Activated naive CD4-positive, alpha-beta T cell treated with anti-CD3 and anti-CD28 coated beads for 36 hours (primary cell): ENCODE data around the gene EI24. TPM values are rescaled to one million over a fixed set of nuclear protein-coding genes. Genes with fewer than 3 reads are reported as not detected.
A peak's percentile ranks its signal among the peaks of the same experiment; 100 is the strongest.
"Not testable (repeated sequence)": the region's sequence is repeated elsewhere in the genome, so short reads cannot be mapped to it uniquely, and the experiment has no call there.

Experiments used
- CTCF ChIA-PET: fragments of 350-600 bp; sonication (Branson Sonifier 250); formaldehyde crosslinking; loops from one replicate; lab custom pipeline; 2021; ENCODE audit warnings: antibody characterized with exemption; lab: Charles Lee
- DNase-seq: peaks from one replicate; pipeline ENCODE4 v3.0.0-alpha.2; 2020
- H3K27ac Mint-ChIP-seq: one replicate; pipeline ENCODE4 v1.8.0; 2021; ENCODE audit warnings: mild to moderate bottlenecking, mixed read lengths
- H3K27me3 Mint-ChIP-seq: one replicate; pipeline ENCODE4 v1.8.0; 2021; ENCODE audit warnings: low read depth, mixed read lengths
- H3K36me3 Mint-ChIP-seq: one replicate; pipeline ENCODE4 v1.8.0; 2021; ENCODE audit warnings: low read depth, mixed read lengths
- H3K4me1 Mint-ChIP-seq: one replicate; pipeline ENCODE4 v1.8.0; 2021; ENCODE audit warnings: low read depth, mixed read lengths
- H3K4me3 Mint-ChIP-seq: one replicate; pipeline ENCODE4 v1.8.0; 2021; ENCODE audit warnings: mild to moderate bottlenecking, moderate library complexity, mixed read lengths
- H3K9me3 Mint-ChIP-seq: one replicate; pipeline ENCODE4 v1.8.0; 2021; ENCODE audit warnings: mixed read lengths
- intact Hi-C: fragments of 100-400 bp; cut with micrococcal nuclease; formaldehyde crosslinking; loops from one replicate; pipeline ENCODE4 v1.15.1; 2023
- total RNA-seq, 2 experiments: library from RNA; stranded (reverse); gene quantifications; one replicate each; pipeline ENCODE4 v1.2.3, GENCODE V29; 2021

EI24 gene
- 10 to 100 TPM; 28.8 to 33.0 TPM for total RNA-seq

- CTCF ChIA-PET = interaction anchor here (0.8 to 3.3 kb wide), 6 partner anchors 23 to 116 kb away, joined by 3 to 22 read pairs (median 4); partner anchors contain the start of genes CHEK1 and STT3A
- Mint-ChIP-seq H3K27me3 (no peaks in the 10 kb centered on the region), H3K27ac (peak within 1 kb of the TSS; percentile 92), H3K4me1 (peaks cover 32% of the 10 kb centered on the region), H3K9me3 (no peaks in the 10 kb centered on the region), H3K36me3 (peaks cover 21% of the 10 kb centered on the region), H3K4me3 (peak within 1 kb of the TSS; percentile 94)
- intact Hi-C loops = loop anchor here (1.0 to 5.0 kb wide), 6 partner anchors 23 to 617 kb away; partner anchors contain the start of genes CCDC15, CHEK1, STT3A and TMEM218
- DNase-seq = peak; percentile 91
These were observed at the start of gene EI24 for GRCh38 chr11:125568970-125569914. TSS of gene EI24 (plus strand) at chr11:125569477. CDS start at chr11:125572528, 3,051 bp downstream.

- Mint-ChIP-seq H3K36me3 (no peaks in the 10 kb centered on the region), H3K9me3 (peaks cover 6% of the 10 kb centered on the region), H3K27me3 (no peaks in the 10 kb centered on the region), H3K4me3 (no peak overlapping the region), H3K27ac (peak overlapping the region; percentile 55), H3K4me1 (peaks cover 15% of the 10 kb centered on the region)
- CTCF ChIA-PET = no interaction called here
- intact Hi-C loops = loop anchor here (10.0 kb wide), 2 partner anchors 565 to 775 kb away; partner anchors contain the start of gene CCDC15
- peak; percentile 21 for DNase-seq
These were observed 49.1 kb upstream of the EI24 start for GRCh38 chr11:125519860-125520834.

- DNase-seq = no peak
- CTCF ChIA-PET = interaction anchor here (0.6 kb wide), 1 partner anchor 34 kb away, joined by 4 read pairs; no protein-coding TSS in a partner anchor
- no peaks in the 10 kb centered on the region for H3K27me3 Mint-ChIP-seq
- no peak overlapping the region for H3K27ac Mint-ChIP-seq
- peaks cover 1% of the 10 kb centered on the region for H3K36me3 Mint-ChIP-seq
- H3K4me3 Mint-ChIP-seq = no peak overlapping the region
- H3K9me3 Mint-ChIP-seq = peaks cover 9% of the 10 kb centered on the region
- H3K4me1 Mint-ChIP-seq = no peaks in the 10 kb centered on the region
- intact Hi-C loops = no loop called here
These were observed 44.0 kb upstream of the EI24 start for GRCh38 chr11:125525303-125525702.

- intact Hi-C loops = no loop called here
- Mint-ChIP-seq H3K4me1 (no peaks in the 10 kb centered on the region), H3K27me3 (peaks cover 7% of the 10 kb centered on the region), H3K27ac (no peak overlapping the region), H3K36me3 (no peaks in the 10 kb centered on the region), H3K4me3 (no peak overlapping the region), H3K9me3 (no peaks in the 10 kb centered on the region)
- CTCF ChIA-PET = no interaction called here
- DNase-seq = no peak
These were observed 36.6 kb upstream of the EI24 start for GRCh38 chr11:125532668-125533067.

GRCh38 chr11:125535585-125535984 is 33.7 kb upstream of the EI24 start:
- CTCF ChIA-PET = no interaction called here
- intact Hi-C loops = no loop called here
- H3K9me3 Mint-ChIP-seq = no peaks in the 10 kb centered on the region

GRCh38 chr11:125536834-125537233 is 32.4 kb upstream of the EI24 start:
- H3K36me3 Mint-ChIP-seq, DNase-seq, H3K4me1 Mint-ChIP-seq, CTCF ChIA-PET, intact Hi-C loops, H3K9me3 Mint-ChIP-seq, H3K4me3 Mint-ChIP-seq, H3K27me3 Mint-ChIP-seq, H3K27ac Mint-ChIP-seq: not testable (repeated sequence)

More at GRCh38 chr11:125535585-125535984, 33.7 kb upstream of the EI24 start:
- no peak for DNase-seq
- Mint-ChIP-seq H3K27ac (no peak overlapping the region), H3K36me3 (no peaks in the 10 kb centered on the region), H3K4me3 (no peak overlapping the region), H3K27me3 (peaks cover 7% of the 10 kb centered on the region), H3K4me1 (no peaks in the 10 kb centered on the region)

GRCh38 chr11:125542709-125543108 is 26.6 kb upstream of the EI24 start:
- Mint-ChIP-seq H3K36me3 (peaks cover 3% of the 10 kb centered on the region), H3K4me1 (no peaks in the 10 kb centered on the region), H3K9me3 (peaks cover 9% of the 10 kb centered on the region), H3K27me3 (no peaks in the 10 kb centered on the region), H3K4me3 (no peak overlapping the region), H3K27ac (no peak overlapping the region)
- intact Hi-C loops = no loop called here
- DNase-seq = no peak
- CTCF ChIA-PET = no interaction called here

GRCh38 chr11:125550780-125551179 is 18.5 kb upstream of the EI24 start:
- H3K36me3 Mint-ChIP-seq = peaks cover 8% of the 10 kb centered on the region
- H3K4me1 Mint-ChIP-seq = no peaks in the 10 kb centered on the region
- no peak overlapping the region for H3K4me3 Mint-ChIP-seq
- CTCF ChIA-PET = no interaction called here
- intact Hi-C loops = no loop called here
- DNase-seq = no peak
- H3K27me3 Mint-ChIP-seq = no peaks in the 10 kb centered on the region
- peaks cover 31% of the 10 kb centered on the region for H3K9me3 Mint-ChIP-seq
- no peak overlapping the region for H3K27ac Mint-ChIP-seq

- Mint-ChIP-seq H3K36me3 (peaks cover 10% of the 10 kb centered on the region), H3K9me3 (peaks cover 31% of the 10 kb centered on the region), H3K4me1 (no peaks in the 10 kb centered on the region), H3K4me3 (no peak overlapping the region), H3K27me3 (no peaks in the 10 kb centered on the region), H3K27ac (no peak overlapping the region)
- CTCF ChIA-PET = interaction anchor here (0.6 kb wide), 1 partner anchor 81 kb away, joined by 3 read pairs; no protein-coding TSS in a partner anchor
- intact Hi-C loops = no loop called here
- no peak for DNase-seq
These were observed 17.4 kb upstream of the EI24 start for GRCh38 chr11:125551835-125552342.

GRCh38 chr11:125552927-125553326 is 16.4 kb upstream of the EI24 start:
- intact Hi-C loops = no loop called here
- Mint-ChIP-seq H3K9me3 (peaks cover 31% of the 10 kb centered on the region), H3K36me3 (peaks cover 10% of the 10 kb centered on the region), H3K4me3 (no peak overlapping the region), H3K27ac (no peak overlapping the region), H3K4me1 (no peaks in the 10 kb centered on the region), H3K27me3 (no peaks in the 10 kb centered on the region)
- no peak for DNase-seq
- CTCF ChIA-PET = interaction anchor here (0.6 to 0.7 kb wide), 2 partner anchors 9 to 347 kb away, joined by 3 to 4 read pairs; no protein-coding TSS in a partner anchor

GRCh38 chr11:125553357-125553756 is 15.9 kb upstream of the EI24 start:
- Mint-ChIP-seq H3K4me3 (no peak overlapping the region), H3K4me1 (no peaks in the 10 kb centered on the region), H3K9me3 (peaks cover 31% of the 10 kb centered on the region), H3K27ac (no peak overlapping the region), H3K36me3 (peaks cover 10% of the 10 kb centered on the region), H3K27me3 (no peaks in the 10 kb centered on the region)
- CTCF ChIA-PET = no interaction called here
- intact Hi-C loops = no loop called here
- DNase-seq = no peak
